ENCODE results near the gene CYB5R3.

GRCh38 chr22:42693763-42694683, 44.8 kb upstream of the CYB5R3 start:
- no peak for TF ChIP-seq GABPA (IDR thresholded peaks at IDR 0.05; ENCODE audit: low read depth)
- TF ChIP-seq CTCF (IDR thresholded peaks at IDR 0.05; ENCODE audit: insufficient read depth, low read length) = no peak
- TF ChIP-seq POLR2AphosphoS5 (IDR thresholded peaks at IDR 0.05; ENCODE audit: low read depth) = no peak
- no peak for TF ChIP-seq REST (IDR thresholded peaks at IDR 0.05; ENCODE audit: insufficient replicate concordance, low read depth)
- no peak for TF ChIP-seq SPI1 (IDR thresholded peaks at IDR 0.05; ENCODE audit: borderline replicate concordance, low read depth)
